HepG2 (cell line): ENCODE data around the gene ZNF726. TPM values are rescaled to one million over a fixed set of nuclear protein-coding genes. Genes with fewer than 3 reads are reported as not detected.

Source experiments
- ATAC-seq: fragments of 200-7000 bp; cut with Tn5 transposase; 3 replicates; pipeline ENCODE4 v1.9.1; 2020; ENCODE audit warnings: mild to moderate bottlenecking, moderate library complexity
- BruUV-seq: library from RNA; stranded (reverse); fragments of 400-500 nt; replicated peaks from 2 replicates; lab custom pipeline; 2021; lab: Mats Ljungman, UMichigan
- CTCF ChIA-PET: fragments of 300-600 bp; formaldehyde crosslinking; extraction: SDS; loops from one replicate; lab custom pipeline; 2021; ENCODE audit warnings: low total read pairs, inconsistent platforms, low intra/inter-chr PET ratio; lab: Yijun Ruan, JAX
- POLR2A ChIA-PET: fragments of 350-600 bp; sonication (Branson Sonifier 250); formaldehyde crosslinking; loops from one replicate; lab custom pipeline; 2020; ENCODE audit warnings: antibody characterized with exemption, inconsistent platforms; lab: Yijun Ruan, JAX
- DNase-seq: peaks from one replicate; pipeline ENCODE4 v3.0.0-alpha.2; 2015; ENCODE audit warnings: low spot score
- FAIRE-seq: peaks from 3 replicates; lab custom pipeline; 2011; peaks lifted over from hg19 to GRCh38; lab: Jason Lieb, UNC
- H2AFZ ChIP-seq: one replicate; pipeline ENCODE4 v1.6.1; 2011; ENCODE audit warnings: low read length, inconsistent platforms
- H3K27ac ChIP-seq: fragments of 300-600 bp; 3 replicates; pipeline ENCODE4 v1.8.0; 2011; ENCODE audit warnings: mixed run types, mild to moderate bottlenecking, mixed read lengths, low read length, inconsistent platforms; ENCODE audit not compliant: insufficient read depth; ENCODE audit errors: extremely low read length
- H3K27me3 ChIP-seq, 2 experiments: fragments of 200-600 bp in 1 of 2; 2 replicates in 1 of 2; 3 replicates in 1 of 2; pipeline versions ENCODE4 v1.6.0 to v1.8.0; 2011; ENCODE audit warnings: low read length in 2 of 2, mild to moderate bottlenecking in 2 of 2, moderate library complexity in 2 of 2, inconsistent platforms in 1 of 2; ENCODE audit not compliant: insufficient read depth in 2 of 2, control insufficient read depth in 1 of 2
- H3K36me3 ChIP-seq, 2 experiments: fragments of 200-600 bp in 1 of 2; replicated peaks in 1 of 2; 2 replicates in 1 of 2; 3 replicates in 1 of 2; pipeline versions ENCODE4 v1.5.1 to v1.8.0; 2011; ENCODE audit warnings: low read length in 2 of 2, inconsistent platforms in 1 of 2; ENCODE audit not compliant: insufficient read depth in 2 of 2, control insufficient read depth in 1 of 2
- H3K4me1 ChIP-seq: 2 replicates; pipeline ENCODE4 v1.5.1; 2012; ENCODE audit warnings: low read length, inconsistent platforms; ENCODE audit not compliant: insufficient read depth
- H3K4me2 ChIP-seq: 2 replicates; pipeline ENCODE4 v1.6.0; 2011; ENCODE audit warnings: low read depth, low read length, inconsistent platforms
- H3K4me3 ChIP-seq, 3 experiments: fragments of 200-600 bp in 1 of 3; sonication (generic), shearing (Covaris generic) in 1 of 3; replicated peaks in 1 of 3; 2 replicates each; pipeline ENCODE4 v1.5.1; 2011 to 2016; ENCODE audit warnings: low read length in 3 of 3, inconsistent platforms in 2 of 3, low read depth in 2 of 3, mild to moderate bottlenecking in 2 of 3, control low read depth in 1 of 3, mixed read lengths in 1 of 3; ENCODE audit not compliant: insufficient read depth in 1 of 3
- H3K79me2 ChIP-seq: one replicate; pipeline ENCODE4 v1.6.1; 2011; ENCODE audit warnings: low read length, inconsistent platforms; ENCODE audit not compliant: insufficient read depth
- H3K9ac ChIP-seq: 2 replicates; pipeline ENCODE4 v1.6.0; 2011; ENCODE audit warnings: mild to moderate bottlenecking, low read depth, low read length, inconsistent platforms; ENCODE audit not compliant: insufficient read depth
- H3K9me3 ChIP-seq: 2 replicates; pipeline ENCODE4 v1.5.1; 2012; ENCODE audit warnings: mild to moderate bottlenecking, low read length
- H4K20me1 ChIP-seq: 2 replicates; pipeline ENCODE4 v1.6.0; 2011; ENCODE audit warnings: inconsistent platforms, mild to moderate bottlenecking, low read length, moderate library complexity; ENCODE audit not compliant: insufficient read depth
- CC2D1A ChIP-seq: sonication (generic); formaldehyde crosslinking; IDR thresholded peaks from 2 replicates; pipeline ENCODE4 v1.8.1; 2023; ENCODE audit warnings: mild to moderate bottlenecking, missing genetic modification reagents
- GABPB1 ChIP-seq: IDR thresholded peaks from 2 replicates; pipeline ENCODE4 v1.6.1; 2016; ENCODE audit warnings: mild to moderate bottlenecking, missing genetic modification reagents, moderate library complexity, missing compliant biosample characterization
- MAFK ChIP-seq, 2 experiments: IDR thresholded peaks in 1 of 2; conservative IDR thresholded peaks in 1 of 2; 2 replicates each; pipeline ENCODE4 v1.6.1; 2011; ENCODE audit warnings: improper control_type of control experiment in 2 of 2, low read length in 2 of 2
- PRDM15 ChIP-seq: sonication (generic); formaldehyde crosslinking; IDR thresholded peaks from 2 replicates; pipeline ENCODE4 v1.4.0; 2020; ENCODE audit warnings: missing genetic modification reagents
- ZFP62 ChIP-seq: sonication (generic); formaldehyde crosslinking; IDR thresholded peaks from 2 replicates; pipeline ENCODE4 v1.4.0; 2020; ENCODE audit warnings: missing genetic modification reagents
- ZNF574 ChIP-seq: sonication (generic); formaldehyde crosslinking; IDR thresholded peaks from 2 replicates; pipeline ENCODE4 v1.4.0; 2020; ENCODE audit warnings: missing genetic modification reagents
- ZNF83 ChIP-seq: sonication (generic); formaldehyde crosslinking; IDR thresholded peaks from 2 replicates; pipeline ENCODE4 v1.4.0; 2020; ENCODE audit warnings: missing genetic modification reagents, mild to moderate bottlenecking, borderline replicate concordance
- WGBS: methylation state at CpG from one replicate; pipeline ENCODE4 v1.1.6; 2017; ENCODE audit warnings: low lambda C conversion rate; 5-methylcytosine and 5-hydroxymethylcytosine counted together
- in situ Hi-C: cut with HindIII; loops from 2 replicates; pipeline ENCODE4 v1.10.0; 2017; ENCODE audit warnings: low pct_unique_long_range_greater_than_20kb; ENCODE audit not compliant: extremely low pct_ligation_motif_present
- intact Hi-C: fragments of 100-400 bp; cut with micrococcal nuclease; formaldehyde crosslinking; loops from one replicate; pipeline ENCODE4 v1.10.0; 2022; ENCODE audit not compliant: unreplicated experiment
- polyA plus RNA-seq, 8 experiments: library from polyadenylated mRNA; depleted of rRNA in 3 of 8; stranded (reverse) in 7 of 8; unstranded in 1 of 8; fragments of >200 nt; fragmentation: Illumina TruSeq in 4 of 8; extraction: Trizol in 4 of 8; gene quantifications; 2 replicates each; pipeline versions ENCODE4 v1.2.1 to v1.2.3, GENCODE V29; 2011 to 2016; ENCODE audit warnings: low read depth in 4 of 8, missing spikeins in 1 of 8, mixed read lengths in 1 of 8; ENCODE audit not compliant: insufficient read depth in 1 of 8
- total RNA-seq, 5 experiments: library from RNA; depleted of rRNA; stranded (reverse); fragments of >200 nt; fragmentation: Illumina TruSeq; extraction: Trizol; gene quantifications; 2 replicates each; pipeline ENCODE4 v1.2.3, GENCODE V29; 2016; ENCODE audit warnings: low read depth in 1 of 5

The ZNF726 gene
- total and polyA plus RNA-seq, 2 of the 13 experiments (the other 11 are each of a cell fraction or from before 2014, with no cell fraction given) = not detected

GRCh38 chr19:23868630-23869029 is 46.1 kb upstream of the ZNF726 start:
- no peak overlapping the region for H3K27ac ChIP-seq
- H3K9ac ChIP-seq = no peak overlapping the region
- H4K20me1 ChIP-seq = no peaks in the 10 kb centered on the region
- intact Hi-C loops = no loop called here
- H2AFZ ChIP-seq = no peak overlapping the region
- FAIRE-seq (no peak), ATAC-seq (no peak), DNase-seq (no peak)
- H3K27me3 ChIP-seq = no peaks in the 10 kb centered on the region
- no peak overlapping the region for H3K4me2 ChIP-seq
- in situ Hi-C loops = no loop called here
- peaks cover 89% of the 10 kb centered on the region for H3K9me3 ChIP-seq
- ChIA-PET CTCF (no interaction called here), POLR2A (no interaction called here)
- no peak overlapping the region for H3K4me3 ChIP-seq
- no peaks in the 10 kb centered on the region for H3K4me1 ChIP-seq
- TF ChIP-seq CC2D1A (CRISPR knock-in tag) (no peak), ZNF574 (CRISPR knock-in tag) (no peak), ZFP62 (no peak), PRDM15 (CRISPR knock-in tag) (no peak), ZNF83 (CRISPR knock-in tag) (no peak), GABPB1 (CRISPR knock-in tag) (no peak), MAFK (conservative IDR thresholded peaks at IDR 0.05 in 1 of 2, IDR thresholded peaks at IDR 0.05 in 1 of 2; ENCODE audit: low read length in 2 of 2) (no peak)
- no peaks in the 10 kb centered on the region for H3K79me2 ChIP-seq
- BruUV-seq = no TSS peak
- no peaks in the 10 kb centered on the region for H3K36me3 ChIP-seq
- 24% methylated on average over 3 of the region's 3 CpGs for WGBS
